HG02981 (cell line): ENCODE data around the gene OR10A7.
"Not testable (repeated sequence)": the region's sequence is repeated elsewhere in the genome, so short reads cannot be mapped to it uniquely, and the experiment has no call there.

Experiments
- ATAC-seq: cut with Tn5 transposase; IDR thresholded peaks from one replicate; pipeline ENCODE4 v1.9.1; 2021; ENCODE audit warnings: mild to moderate bottlenecking, moderate library complexity; ENCODE audit not compliant: unreplicated experiment

The OR10A7 gene

GRCh38 chr12:55220725-55221124 lies at the start of gene OR10A7:
TSS of gene OR10A7 (plus strand) at chr12:55221025. CDS start at chr12:55221025, 0 bp downstream.
- ATAC-seq = no peak

GRCh38 chr12:55171445-55171844 lies 49.4 kb upstream of the OR10A7 start:
- no peak for ATAC-seq

GRCh38 chr12:55171846-55172245 lies 49.0 kb upstream of the OR10A7 start:
- not testable (repeated sequence) for ATAC-seq

GRCh38 chr12:55172686-55173085 lies 48.1 kb upstream of the OR10A7 start:
- ATAC-seq = no peak

- no peak for ATAC-seq
Measured at GRCh38 chr12:55173456-55173855, 47.4 kb upstream of the OR10A7 start.

- ATAC-seq = no peak
Measured at GRCh38 chr12:55188573-55188972, 32.3 kb upstream of the OR10A7 start.

GRCh38 chr12:55188974-55189556 lies 31.8 kb upstream of the OR10A7 start:
- ATAC-seq = peak; percentile 88

GRCh38 chr12:55194382-55194781 lies 26.4 kb upstream of the OR10A7 start:
- no peak for ATAC-seq

GRCh38 chr12:55226523-55226922 lies 5.7 kb downstream of the OR10A7 start:
- no peak for ATAC-seq

GRCh38 chr12:55227643-55228042 lies 6.8 kb downstream of the OR10A7 start:
- ATAC-seq = no peak

- no peak for ATAC-seq
Measured at GRCh38 chr12:55244309-55244708, 23.5 kb downstream of the OR10A7 start, which contains the start of gene OR6C74. TSS of gene OR6C74 (plus strand) at chr12:55244609. CDS start at chr12:55247288, 2,679 bp downstream.

GRCh38 chr12:55246159-55246558 lies 25.3 kb downstream of the OR10A7 start:
- ATAC-seq = no peak

GRCh38 chr12:55250944-55251343 lies 30.1 kb downstream of the OR10A7 start:
- ATAC-seq = no peak

GRCh38 chr12:55253281-55253680 lies 32.5 kb downstream of the OR10A7 start:
- no peak for ATAC-seq

- ATAC-seq = no peak
Measured at GRCh38 chr12:55256831-55257230, 36.0 kb downstream of the OR10A7 start.

GRCh38 chr12:55258303-55258702 lies 37.5 kb downstream of the OR10A7 start:
- ATAC-seq = no peak
